GM12874 (cell line): ENCODE measurements around the gene JTB.

ENCODE experiments used
- TF ChIP-seq, protein P1 (sequence below): IDR thresholded peaks from 2 replicates; pipeline ENCODE4 v1.5.1; 2011; ENCODE audit warnings: low read depth, mild to moderate bottlenecking, control low read depth, low read length, moderate library complexity; ENCODE audit not compliant: insufficient read depth

The JTB gene

DNA sequence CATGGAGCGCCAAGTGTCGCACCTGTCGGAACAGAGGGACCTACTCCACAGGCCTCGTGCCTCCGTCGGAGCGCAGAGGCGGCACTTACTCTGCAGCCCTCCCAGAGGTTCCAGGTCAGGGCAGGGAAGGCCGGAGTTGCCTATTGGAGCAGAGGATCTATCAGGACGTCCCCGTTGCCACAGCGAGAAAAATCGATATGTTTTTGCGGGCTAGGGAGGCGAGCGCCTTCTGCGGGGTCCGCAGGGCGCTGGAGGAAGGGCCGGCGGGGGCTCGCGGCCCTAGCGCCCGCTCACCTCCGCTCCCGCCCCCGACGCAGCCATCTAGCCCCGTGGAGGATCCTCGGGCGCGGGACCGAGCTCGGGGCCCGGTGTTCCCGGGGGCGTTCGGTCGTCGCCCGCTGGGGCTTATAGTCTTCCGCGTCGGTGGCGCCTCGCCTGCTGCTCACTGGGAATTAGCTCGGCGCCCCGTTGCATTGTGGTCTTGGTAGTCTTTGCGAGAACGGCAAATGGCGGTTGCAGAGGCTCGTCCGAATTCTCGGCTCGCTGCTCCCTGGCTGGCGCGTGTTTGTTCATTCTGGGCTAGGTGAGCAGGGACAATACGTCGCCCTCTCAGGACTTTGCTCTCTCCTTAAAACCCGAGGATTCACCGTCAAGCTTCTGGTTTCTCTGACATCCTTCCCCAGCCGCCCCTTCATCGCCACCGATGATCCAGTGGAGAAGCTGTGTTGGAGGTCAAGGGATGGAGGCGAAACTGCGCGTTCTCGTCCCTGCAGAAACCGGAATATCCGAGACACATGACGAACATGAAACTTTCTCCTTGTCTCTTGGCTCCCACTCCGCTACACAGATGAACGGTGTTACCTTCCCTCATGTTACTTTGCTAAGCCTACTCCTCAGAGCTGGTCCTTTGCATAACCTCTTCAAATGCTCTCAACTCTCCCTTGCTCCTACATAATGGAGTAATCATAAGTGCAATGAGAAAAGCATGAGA is at the start of gene JTB:
Gene JTB, minus strand, starts transcription at position 425 of the 991 bp plus-strand sequence. Its CDS starts 422 bp downstream, at position 3.
- TF ChIP-seq, protein P1, sequence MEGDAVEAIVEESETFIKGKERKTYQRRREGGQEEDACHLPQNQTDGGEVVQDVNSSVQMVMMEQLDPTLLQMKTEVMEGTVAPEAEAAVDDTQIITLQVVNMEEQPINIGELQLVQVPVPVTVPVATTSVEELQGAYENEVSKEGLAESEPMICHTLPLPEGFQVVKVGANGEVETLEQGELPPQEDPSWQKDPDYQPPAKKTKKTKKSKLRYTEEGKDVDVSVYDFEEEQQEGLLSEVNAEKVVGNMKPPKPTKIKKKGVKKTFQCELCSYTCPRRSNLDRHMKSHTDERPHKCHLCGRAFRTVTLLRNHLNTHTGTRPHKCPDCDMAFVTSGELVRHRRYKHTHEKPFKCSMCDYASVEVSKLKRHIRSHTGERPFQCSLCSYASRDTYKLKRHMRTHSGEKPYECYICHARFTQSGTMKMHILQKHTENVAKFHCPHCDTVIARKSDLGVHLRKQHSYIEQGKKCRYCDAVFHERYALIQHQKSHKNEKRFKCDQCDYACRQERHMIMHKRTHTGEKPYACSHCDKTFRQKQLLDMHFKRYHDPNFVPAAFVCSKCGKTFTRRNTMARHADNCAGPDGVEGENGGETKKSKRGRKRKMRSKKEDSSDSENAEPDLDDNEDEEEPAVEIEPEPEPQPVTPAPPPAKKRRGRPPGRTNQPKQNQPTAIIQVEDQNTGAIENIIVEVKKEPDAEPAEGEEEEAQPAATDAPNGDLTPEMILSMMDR: no peak

DNA sequence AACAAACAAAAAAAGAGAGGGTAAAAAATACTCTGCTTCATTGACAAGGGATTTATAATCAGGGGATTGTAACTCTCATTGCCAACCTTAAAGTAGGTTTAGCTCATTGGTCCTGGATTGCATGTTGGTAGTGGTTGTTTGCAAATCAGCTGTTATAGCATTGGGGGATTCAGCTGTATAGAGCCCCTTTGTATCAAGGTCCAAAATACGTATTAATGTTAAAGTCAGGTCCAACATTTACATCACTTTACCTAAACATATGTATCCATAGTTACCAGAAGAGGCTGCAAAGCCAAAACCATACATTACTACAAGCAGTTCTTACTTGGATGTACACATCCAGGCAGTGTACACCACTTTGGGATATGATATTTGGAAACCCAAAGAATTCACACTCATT is 42.5 kb upstream of the JTB start:
- TF ChIP-seq, protein P1: no peak

DNA sequence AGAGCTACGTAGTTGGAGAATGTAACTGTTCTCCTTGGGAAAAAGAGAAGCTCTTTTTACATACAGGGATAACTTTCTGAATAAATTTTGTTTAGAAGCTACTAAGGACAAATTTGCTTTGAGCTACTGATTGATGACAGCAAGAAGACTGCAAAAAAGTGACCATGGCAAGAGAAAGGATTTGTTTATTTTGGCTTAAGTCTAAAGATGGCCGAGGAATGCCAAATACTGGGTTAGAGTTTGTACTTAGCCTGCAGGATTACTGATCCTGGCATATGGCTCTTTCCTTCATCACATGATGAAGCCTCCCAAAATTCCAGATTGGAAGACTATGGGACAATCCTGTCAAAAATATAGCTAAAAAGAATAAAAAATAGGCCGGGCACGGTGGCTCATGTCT is 41.8 kb upstream of the JTB start:
- TF ChIP-seq, protein P1: no peak

DNA sequence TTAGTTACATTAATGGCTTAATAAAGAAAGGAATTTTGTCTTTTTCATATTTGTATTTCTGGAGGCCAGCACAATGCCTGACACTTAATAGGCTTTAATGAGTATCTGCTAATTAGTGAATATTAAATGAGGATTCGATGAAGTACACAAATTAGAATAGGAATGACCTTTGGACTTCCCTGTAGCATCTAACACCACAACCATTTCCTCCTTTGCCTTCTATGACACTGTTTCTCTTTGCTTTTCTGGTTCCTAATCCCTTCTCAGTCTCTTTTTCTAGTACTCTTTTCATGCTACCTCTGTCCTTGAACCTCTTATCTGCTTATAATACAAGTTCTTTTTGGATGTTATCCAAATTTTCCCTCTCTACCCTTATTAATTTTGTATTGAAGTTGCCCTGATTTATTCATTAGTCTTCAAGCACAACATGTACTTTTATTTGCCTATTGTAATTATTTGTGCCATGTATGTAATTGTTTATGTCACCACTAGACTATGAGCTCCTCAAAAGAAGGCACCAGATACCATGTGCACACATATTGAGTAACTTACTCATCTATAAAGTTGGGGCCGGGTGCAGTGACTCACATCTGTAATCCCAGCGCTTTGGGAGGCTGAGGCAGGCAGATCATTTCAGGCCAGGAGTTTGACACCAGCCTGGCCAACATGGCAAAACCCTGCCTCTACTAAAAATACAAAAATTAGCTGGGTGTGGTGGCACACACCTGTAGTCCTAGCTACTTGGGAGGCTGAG is 36.9 kb upstream of the JTB start:
- TF ChIP-seq, protein P1: no peak

DNA sequence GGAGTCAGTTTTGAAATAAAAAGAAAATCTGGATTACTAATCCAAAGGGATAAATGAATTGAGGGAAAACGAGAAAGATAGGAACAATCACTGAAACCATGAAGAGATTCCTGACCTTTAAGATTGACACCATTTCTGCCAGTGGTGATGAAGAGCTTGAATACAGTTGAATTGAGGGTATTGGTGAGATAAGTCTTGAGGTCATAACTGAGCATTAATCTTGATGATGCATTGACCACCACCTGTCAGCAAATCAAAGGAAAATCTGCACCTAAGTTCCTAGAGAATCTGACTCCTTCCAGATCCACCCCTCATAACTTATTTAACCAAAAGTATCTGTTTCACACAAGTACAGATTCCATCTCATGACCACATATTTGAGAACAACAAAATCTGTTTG is 34.7 kb upstream of the JTB start:
- TF ChIP-seq, protein P1: no peak

DNA sequence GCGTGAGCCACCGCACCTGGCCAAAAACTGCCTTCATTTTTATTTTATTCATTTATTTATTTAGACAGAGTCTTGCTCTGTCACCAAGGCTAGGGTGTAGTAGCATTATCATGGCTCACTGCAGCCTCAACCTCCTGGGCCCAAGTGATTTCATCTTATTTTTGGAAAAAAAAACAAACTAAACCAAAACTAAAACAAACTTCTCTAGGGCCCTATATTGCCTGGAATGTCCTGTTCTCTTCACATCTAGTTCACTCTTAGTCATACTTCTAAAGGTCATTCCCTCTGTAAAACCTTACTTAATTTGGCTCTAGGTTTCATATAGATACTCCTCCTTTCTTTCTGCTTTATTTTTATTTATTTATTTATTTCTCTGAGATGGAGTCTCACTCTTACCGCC is 28.7 kb upstream of the JTB start:
- TF ChIP-seq, protein P1: no peak

DNA sequence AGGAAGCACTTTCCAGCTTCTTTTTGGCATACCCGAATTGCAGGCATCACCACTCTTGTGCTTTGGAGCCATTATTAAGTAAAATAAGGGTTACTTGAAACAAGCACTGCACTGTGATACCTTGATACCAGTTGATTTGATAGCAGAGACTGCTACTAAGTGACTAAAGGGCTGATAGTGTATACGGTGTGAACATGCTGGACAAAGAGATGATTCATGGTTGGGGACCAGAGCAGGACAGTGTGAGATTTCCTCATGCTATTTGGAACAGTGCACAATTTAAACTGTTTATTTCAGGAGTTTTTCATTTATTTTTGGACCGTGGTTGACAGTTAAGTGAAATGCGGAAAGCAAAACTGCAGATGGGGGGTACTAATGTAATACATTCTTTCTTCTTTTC is 22.9 kb upstream of the JTB start:
- TF ChIP-seq, protein P1: no peak
